Measurements from ENCODE around the gene CLSTN1.

Gene CLSTN1

DNA sequence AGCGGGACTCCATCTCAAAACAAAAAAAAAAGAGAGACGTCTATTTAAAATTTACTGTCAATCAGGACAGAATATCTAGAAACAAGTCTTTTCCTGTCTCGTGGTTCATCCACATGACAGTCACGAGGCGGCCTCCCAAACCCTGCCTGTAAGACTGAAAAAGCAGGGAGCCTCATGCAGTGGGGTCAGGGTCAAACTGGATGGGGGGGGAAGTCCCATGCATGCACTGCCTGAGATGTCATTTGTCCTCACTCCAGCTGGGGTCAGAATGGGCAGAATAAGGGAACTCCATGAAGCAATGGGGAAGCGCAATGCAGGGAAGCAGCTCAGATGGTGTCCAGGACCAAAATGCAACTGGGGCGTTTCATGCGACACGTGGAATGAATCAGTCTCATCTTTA is 86.7 kb downstream of the CLSTN1 start:
- Histone ChIP-seq H3K27ac (ENCODE audit: low read depth, low read length, poor library complexity, severe bottlenecking) (no peak overlapping the region), H3K9me3 (ENCODE audit: low read length) (no peaks in the 10 kb centered on the region), H3K4me3 (ENCODE audit: low read depth, low read length, poor library complexity, severe bottlenecking) (no peak overlapping the region), H3K4me2 (ENCODE audit: low read length) (no peak overlapping the region), H3K9ac (ENCODE audit: low read length) (no peak overlapping the region), H3K36me3 (ENCODE audit: insufficient read depth, low read length) (peaks cover 96% of the 10 kb centered on the region), H4K20me1 (ENCODE audit: insufficient read depth, low read length) (no peaks in the 10 kb centered on the region), H3K79me2 (ENCODE audit: insufficient read depth, low read length) (no peaks in the 10 kb centered on the region), H2AFZ (ENCODE audit: low read length) (no peak overlapping the region), H3F3A (ENCODE audit: insufficient read depth, low read length) (no peaks in the 10 kb centered on the region; the same call in 1 of the 2 replicates), H3K4me1 (ENCODE audit: insufficient read depth, low read length, severe bottlenecking) (no peaks in the 10 kb centered on the region), H3K27me3 (ENCODE audit: insufficient read depth, low read length) (no peaks in the 10 kb centered on the region), H3K9me2 (ENCODE audit: low read depth, low read length) (no peaks in the 10 kb centered on the region)
- TF ChIP-seq EZH2 (IDR thresholded peaks at IDR 0.05; ENCODE audit: borderline replicate concordance, low read length), result no peak
- TF ChIP-seq, protein P1, sequence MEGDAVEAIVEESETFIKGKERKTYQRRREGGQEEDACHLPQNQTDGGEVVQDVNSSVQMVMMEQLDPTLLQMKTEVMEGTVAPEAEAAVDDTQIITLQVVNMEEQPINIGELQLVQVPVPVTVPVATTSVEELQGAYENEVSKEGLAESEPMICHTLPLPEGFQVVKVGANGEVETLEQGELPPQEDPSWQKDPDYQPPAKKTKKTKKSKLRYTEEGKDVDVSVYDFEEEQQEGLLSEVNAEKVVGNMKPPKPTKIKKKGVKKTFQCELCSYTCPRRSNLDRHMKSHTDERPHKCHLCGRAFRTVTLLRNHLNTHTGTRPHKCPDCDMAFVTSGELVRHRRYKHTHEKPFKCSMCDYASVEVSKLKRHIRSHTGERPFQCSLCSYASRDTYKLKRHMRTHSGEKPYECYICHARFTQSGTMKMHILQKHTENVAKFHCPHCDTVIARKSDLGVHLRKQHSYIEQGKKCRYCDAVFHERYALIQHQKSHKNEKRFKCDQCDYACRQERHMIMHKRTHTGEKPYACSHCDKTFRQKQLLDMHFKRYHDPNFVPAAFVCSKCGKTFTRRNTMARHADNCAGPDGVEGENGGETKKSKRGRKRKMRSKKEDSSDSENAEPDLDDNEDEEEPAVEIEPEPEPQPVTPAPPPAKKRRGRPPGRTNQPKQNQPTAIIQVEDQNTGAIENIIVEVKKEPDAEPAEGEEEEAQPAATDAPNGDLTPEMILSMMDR (IDR thresholded peaks at IDR 0.05; ENCODE audit: low read length), result no peak

DNA sequence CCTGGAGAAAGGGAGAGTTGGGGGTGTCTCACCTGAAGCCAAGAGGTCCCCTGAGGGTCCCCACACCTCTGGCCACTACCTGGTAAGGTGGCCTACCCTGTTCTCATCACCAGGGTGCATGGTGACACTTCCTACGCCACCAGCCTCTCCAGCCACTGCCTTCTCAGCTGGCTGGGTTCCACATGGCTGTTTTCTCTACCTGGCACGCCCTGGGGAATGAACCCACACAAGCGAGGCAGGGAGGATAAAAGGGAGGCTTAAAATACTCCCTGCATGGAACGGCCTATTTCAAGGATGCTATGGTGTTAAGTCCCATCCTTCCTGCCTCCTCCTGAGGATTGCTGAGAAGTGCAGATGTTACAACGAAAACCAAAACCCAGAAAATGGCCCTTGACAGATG is 87.5 kb downstream of the CLSTN1 start:
- H3K27me3 ChIP-seq (ENCODE audit: insufficient read depth, low read length), result no peaks in the 10 kb centered on the region
- no peak overlapping the region for H3K4me3 ChIP-seq (ENCODE audit: low read depth, low read length, poor library complexity, severe bottlenecking)
- no peak overlapping the region for H3K4me2 ChIP-seq (ENCODE audit: low read length)
- H3K9me2 ChIP-seq (ENCODE audit: low read depth, low read length), result no peaks in the 10 kb centered on the region
- no peak overlapping the region for H2AFZ ChIP-seq (ENCODE audit: low read length)
- no peaks in the 10 kb centered on the region for H3F3A ChIP-seq (ENCODE audit: insufficient read depth, low read length)
- TF ChIP-seq, protein P1 (IDR thresholded peaks at IDR 0.05; ENCODE audit: low read length), result no peak
- TF ChIP-seq EZH2 (IDR thresholded peaks at IDR 0.05; ENCODE audit: borderline replicate concordance, low read length), result no peak
- peaks cover 96% of the 10 kb centered on the region for H3K36me3 ChIP-seq (ENCODE audit: insufficient read depth, low read length)
- no peak overlapping the region for H3K9ac ChIP-seq (ENCODE audit: low read length)
- no peak overlapping the region for H3K27ac ChIP-seq (ENCODE audit: low read depth, low read length, poor library complexity, severe bottlenecking)
- H3K79me2 ChIP-seq (ENCODE audit: insufficient read depth, low read length), result no peaks in the 10 kb centered on the region
- no peaks in the 10 kb centered on the region for H4K20me1 ChIP-seq (ENCODE audit: insufficient read depth, low read length)
- H3K9me3 ChIP-seq (ENCODE audit: low read length), result no peaks in the 10 kb centered on the region
- H3K4me1 ChIP-seq (ENCODE audit: insufficient read depth, low read length, severe bottlenecking), result no peaks in the 10 kb centered on the region

DNA sequence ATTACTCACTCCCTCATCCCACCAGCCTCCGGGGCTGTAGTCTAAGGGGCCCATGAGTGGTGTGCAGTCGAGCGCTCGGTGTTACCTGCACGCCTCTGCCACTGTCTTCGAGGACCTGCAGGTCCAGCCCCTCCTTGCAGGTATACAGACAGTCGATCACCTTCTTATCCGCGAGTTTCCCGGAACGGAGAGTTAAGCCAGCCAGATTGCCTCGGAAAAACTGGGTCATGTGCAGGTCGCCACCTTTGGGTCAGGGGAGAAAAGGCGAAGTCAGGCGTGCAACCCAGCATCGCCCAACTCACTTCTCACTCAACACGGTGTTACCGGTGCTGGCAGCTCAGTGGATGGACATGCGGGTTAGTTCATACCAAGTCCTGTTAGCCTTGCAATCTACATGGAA is 88.0 kb downstream of the CLSTN1 start:
- H3K9ac ChIP-seq (ENCODE audit: low read length), result no peak overlapping the region

More for the DNA sequence above, 88.0 kb downstream of the CLSTN1 start:
- peaks cover 96% of the 10 kb centered on the region for H3K36me3 ChIP-seq (ENCODE audit: insufficient read depth, low read length)
- no peak overlapping the region for H3K27ac ChIP-seq (ENCODE audit: low read depth, low read length, poor library complexity, severe bottlenecking)
- no peaks in the 10 kb centered on the region for H3K9me3 ChIP-seq (ENCODE audit: low read length)
- no peak overlapping the region for H2AFZ ChIP-seq (ENCODE audit: low read length)
- no peaks in the 10 kb centered on the region for H3F3A ChIP-seq (ENCODE audit: insufficient read depth, low read length)
- H3K4me2 ChIP-seq (ENCODE audit: low read length), result no peak overlapping the region
- TF ChIP-seq, protein P1 (IDR thresholded peaks at IDR 0.05; ENCODE audit: low read length), result no peak
- TF ChIP-seq EZH2 (IDR thresholded peaks at IDR 0.05; ENCODE audit: borderline replicate concordance, low read length), result no peak
- H4K20me1 ChIP-seq (ENCODE audit: insufficient read depth, low read length), result no peaks in the 10 kb centered on the region
- H3K79me2 ChIP-seq (ENCODE audit: insufficient read depth, low read length), result no peaks in the 10 kb centered on the region
- no peak overlapping the region for H3K4me3 ChIP-seq (ENCODE audit: low read depth, low read length, poor library complexity, severe bottlenecking)
- H3K4me1 ChIP-seq (ENCODE audit: insufficient read depth, low read length, severe bottlenecking), result peaks cover 2% of the 10 kb centered on the region
- no peaks in the 10 kb centered on the region for H3K27me3 ChIP-seq (ENCODE audit: insufficient read depth, low read length)
- no peaks in the 10 kb centered on the region for H3K9me2 ChIP-seq (ENCODE audit: low read depth, low read length)

Data from OCI-LY1 (cell line).